Kidney glomerular epithelial cell (primary cell): ENCODE measurements around the gene SCYGR6.
A peak's percentile ranks its signal among the peaks of the same experiment; 100 is the strongest.
"Not testable (repeated sequence)": the region's sequence is repeated elsewhere in the genome, so short reads cannot be mapped to it uniquely, and the experiment has no call there.

Experiments
- DNase-seq: peaks from one replicate; lab custom pipeline; 2025; lab: John Stamatoyannopoulos, UW

Gene SCYGR6, protein sequence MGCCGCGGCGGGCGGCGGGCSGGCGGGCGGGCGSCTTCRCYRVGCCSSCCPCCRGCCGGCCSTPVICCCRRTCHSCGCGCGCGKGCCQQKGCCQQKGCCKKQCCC

DNA sequence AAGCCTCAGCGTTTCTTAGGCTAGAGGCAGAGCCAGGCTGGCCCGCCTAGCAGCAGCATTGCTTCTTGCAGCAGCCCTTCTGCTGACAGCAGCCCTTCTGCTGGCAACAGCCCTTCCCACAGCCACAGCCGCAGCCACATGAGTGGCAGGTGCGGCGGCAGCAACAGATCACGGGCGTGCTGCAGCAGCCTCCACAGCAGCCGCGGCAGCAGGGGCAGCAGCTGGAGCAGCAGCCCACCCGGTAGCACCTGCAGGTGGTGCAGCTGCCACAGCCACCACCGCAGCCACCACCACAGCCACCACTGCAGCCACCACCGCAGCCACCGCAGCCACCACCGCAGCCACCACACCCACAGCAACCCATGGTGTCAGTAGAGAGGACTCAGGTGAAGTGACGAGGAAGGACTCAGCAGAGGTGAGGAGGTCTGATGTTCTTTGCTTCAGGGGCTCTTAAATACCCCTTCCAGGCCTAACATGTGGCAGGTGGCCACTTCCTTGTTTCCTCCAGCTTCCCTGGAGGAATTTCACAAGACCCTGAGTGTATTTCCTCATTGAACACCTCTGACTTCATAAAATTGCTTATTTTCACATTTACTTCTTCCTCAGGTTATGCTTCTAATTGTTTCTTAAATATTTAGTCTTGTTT lies at the start of gene SCYGR6:
Gene SCYGR6, minus strand, starts transcription at position 364 of the 646 bp plus-strand sequence. Its CDS starts 0 bp downstream, at position 364.
- DNase-seq: no peak

DNA sequence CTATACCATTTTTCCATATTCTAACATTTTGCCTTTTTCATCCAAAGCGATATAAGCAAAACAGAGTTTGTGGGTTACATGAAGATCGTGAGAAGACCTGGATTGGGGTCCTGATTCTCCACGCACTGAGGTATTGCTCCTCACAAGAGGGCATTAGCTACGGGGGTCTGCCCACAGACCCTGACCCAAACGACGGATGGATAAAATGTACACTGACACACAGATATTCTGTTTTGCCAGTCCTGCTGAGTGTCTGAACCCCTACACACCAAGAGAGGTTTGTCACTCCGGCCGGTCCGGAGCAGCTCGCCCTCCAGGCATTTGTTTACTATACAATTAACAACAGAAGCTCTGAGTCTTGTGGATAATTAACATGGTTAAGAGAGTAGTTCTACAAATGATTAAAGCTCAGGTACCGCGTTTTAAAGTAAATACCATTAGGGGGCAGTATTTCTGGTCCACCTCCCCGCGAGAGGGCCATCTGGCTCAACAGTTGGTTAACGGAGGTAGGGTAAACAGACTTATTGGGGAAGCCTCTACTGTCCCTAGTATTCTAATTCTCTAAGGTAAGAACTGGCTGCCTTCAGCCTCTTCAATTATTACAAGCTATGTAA lies 49.6 kb upstream of the SCYGR6 start:
- DNase-seq: peak; percentile 31

DNA sequence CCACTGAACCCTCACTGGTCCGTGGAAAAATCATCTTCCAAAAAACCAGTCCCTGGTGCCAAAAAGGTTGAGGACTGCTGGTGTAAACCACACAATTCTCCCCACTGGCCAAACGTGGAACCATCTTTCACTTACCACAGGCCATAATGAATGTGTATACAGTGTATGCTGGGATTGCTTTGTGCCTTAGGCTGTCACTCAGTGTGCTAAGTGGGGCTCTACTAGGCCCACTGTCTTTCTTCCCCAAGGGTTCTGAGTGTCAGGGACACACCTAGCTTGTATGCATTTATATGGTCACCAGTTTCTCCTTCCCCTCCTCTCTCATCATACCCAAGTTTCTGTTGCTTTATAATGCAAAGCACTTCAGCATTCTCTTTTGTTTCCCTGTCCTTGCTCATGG lies 48.4 kb upstream of the SCYGR6 start:
- DNase-seq: no peak

DNA sequence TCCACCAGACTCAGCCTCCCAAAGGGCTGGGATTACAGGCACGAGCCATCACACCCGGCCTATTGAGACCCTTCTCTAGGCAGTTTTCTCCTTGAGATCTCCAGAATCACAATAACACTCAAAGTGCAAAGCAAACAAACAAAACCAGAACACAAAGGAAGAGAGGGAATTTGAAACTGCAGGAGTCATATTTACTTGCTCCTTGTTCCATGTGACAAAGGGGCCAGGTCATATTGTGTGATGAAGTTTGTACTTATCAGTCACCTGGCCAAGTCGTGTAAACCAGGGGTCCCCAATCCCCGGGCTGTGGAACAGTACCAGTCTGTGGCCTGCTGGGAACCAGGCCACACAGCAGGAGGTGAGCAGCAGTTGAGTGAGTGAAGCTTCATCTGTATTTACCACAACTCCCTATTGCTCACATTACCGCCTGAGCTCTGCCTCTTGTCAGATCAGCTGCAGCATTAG lies 47.7 kb upstream of the SCYGR6 start:
- DNase-seq: no peak

DNA sequence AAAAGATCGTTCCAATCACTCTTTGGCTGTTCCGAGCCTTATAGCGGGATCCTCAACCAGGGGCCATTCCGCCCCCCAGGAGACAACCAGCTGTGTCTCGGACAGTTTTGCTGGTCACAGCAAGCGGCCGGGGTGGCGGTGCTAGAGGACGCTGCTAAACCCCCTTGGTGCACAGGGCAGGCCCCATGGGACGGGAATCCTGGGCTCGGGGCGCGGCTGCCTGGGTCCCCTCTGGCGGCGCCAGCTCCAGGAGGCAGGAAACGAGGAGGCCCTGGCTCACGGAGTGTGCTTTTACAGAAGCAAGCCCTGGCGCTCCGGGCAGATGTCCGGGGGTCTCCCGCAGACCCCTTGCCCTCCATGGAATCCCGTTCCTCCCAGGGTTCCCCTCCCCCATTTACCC lies 43.3 kb upstream of the SCYGR6 start:
- no peak for DNase-seq

DNA sequence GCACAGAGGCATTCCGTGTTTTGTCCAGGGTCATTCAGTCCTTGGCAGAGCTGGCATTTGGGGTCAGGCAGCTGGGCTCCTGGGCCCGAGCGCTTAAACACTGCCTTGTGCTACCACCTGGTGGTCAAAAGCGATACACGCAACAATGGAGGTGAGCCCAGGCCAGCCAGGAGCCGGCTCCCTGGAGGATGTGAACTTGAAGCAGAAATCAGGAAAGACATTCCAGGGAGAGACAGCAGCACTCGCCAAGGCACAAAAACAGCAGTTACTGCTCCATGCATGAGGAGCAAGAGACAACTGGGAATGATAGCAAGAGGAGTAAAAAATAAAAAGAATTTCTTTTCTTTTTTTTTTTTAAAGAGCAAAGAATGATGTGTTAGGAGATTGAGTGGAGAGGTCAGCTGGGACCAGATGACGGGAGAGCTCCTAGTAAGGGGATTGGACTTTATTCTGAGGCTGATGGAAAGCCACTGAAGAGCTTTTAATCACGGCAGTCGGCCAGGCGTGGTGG lies 41.9 kb upstream of the SCYGR6 start:
- peak; percentile 74 for DNase-seq

DNA sequence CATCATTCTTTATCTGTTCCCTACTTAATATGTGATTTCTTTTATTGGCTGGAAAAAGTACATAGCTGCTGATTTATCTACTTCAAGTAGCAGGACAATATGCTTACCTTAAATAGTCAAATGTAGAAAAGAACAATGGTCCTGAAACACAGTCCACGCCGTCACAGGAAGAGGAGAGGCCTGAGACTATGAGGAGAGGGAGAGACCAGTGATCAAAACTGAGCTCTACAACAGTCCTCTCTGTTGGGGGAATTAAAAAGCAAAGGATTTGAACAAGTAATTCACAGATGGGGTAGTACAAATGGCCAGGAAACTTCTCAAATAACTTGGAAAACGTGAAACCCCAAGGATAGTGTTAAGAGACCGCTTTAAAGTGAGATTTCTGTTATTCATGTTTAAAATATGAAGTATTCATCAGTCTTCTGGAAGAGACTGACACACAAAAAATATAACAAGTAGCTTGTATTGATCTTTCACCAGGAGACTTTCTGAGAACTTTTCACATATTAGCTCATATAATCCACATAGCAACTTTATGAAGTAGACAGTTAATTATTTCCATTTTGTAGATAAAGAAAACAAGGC lies 41.3 kb upstream of the SCYGR6 start:
- no peak for DNase-seq

DNA sequence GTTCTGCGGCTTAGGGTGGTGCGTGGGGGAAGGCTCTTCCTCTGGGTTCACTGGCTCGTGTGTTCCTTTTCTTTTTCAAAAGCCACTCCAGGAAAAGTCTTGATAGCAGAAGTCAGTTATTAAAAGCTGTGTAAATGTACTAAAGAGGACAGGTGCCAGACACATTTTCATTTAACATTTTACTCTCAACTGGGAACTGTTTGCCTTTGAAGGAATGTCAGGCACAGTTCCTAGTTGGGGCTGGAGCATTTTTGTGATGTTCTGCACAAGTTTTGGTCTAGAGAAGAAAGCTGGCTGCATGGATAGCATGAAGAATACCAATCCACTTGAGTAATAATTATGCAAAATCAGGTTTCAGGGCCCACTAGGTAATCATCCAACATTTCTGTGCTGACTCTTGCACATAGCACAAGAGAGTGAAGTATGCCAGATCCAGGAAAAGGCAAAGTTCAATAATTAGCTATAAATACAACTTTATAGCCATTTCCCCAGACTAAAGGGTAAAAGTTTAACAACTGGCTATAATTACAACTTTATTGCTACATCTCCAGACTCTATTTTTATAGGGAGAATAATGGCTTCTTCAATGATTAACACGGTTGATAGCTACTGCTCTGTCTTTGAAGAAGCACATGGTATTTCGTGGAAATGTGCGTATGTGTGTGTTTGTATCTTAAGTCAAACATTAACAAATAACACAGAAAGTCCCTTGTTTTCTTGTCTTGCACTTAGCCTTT lies 37.4 kb upstream of the SCYGR6 start:
- DNase-seq: peak; percentile 91

DNA sequence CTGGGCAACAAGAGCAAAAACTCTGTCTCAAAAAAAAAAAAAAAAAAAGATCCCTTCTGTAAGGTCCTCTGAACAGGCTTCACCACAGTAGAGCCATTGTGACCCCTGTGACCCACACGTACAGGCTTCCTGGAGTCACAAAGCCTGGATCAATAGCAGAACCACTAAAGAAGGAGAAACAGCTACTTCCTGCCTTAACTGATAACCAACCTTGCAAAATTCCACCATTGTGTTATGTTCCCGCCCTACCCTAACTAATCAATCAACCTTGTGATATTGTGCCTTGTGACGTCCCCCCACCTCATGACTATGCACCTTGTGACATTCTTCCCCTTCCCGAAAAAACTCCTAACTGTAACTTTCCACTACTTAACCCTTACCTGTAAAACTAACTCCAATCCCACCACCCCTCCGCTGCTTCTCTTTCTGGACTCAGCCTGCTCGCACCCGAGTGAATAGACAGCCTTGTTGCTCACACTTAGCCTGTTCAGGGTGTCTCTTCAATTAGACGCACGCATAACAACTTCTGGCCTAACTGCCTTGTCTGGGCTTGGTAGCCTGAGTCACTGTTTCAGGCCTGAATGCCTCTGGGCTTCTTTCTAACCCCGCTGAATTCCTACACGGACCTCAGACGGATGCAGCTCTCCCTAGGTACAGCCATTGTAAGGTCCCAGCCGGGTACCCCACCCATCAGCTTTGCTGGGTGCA lies 35.0 kb upstream of the SCYGR6 start:
- peak; percentile 68 for DNase-seq

DNA sequence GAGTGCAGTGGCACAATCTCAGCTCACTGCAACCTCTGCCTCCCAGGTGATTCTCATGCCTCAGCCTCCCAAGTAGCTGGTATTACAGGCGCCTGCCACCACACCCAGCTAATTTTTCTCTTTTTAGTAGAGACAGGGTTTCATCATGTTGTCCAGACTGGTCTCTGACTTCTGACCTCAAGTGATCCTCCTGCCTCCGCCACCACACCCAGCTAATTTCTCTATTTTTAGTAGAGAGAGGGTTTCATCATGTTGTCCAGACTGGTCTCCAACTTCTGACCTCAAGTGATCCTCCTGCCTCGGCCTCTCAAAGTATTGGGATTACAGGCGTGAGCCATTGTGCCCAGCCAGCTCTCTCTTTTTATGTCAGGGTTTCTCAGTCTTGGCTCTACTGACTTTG lies 31.7 kb upstream of the SCYGR6 start:
- not testable (repeated sequence) for DNase-seq

DNA sequence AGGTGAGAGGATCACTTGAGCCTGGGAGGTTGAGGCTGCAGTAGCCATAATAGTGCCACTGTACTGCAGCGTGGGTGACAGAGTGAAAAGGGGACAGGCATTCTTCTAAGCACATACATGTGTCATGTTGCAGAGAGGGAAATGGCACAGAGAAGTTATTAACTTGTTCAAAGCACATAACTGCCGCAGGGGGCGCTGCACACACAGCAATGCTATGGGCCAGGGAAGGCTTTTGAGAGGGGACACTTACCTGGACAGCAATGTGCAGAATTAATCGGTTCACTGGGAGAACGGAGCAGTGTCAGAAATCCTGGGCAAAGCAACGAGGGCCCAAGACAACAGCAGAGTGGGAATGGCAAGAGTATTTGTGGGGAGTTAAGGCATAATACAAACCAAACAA lies 23.5 kb upstream of the SCYGR6 start:
- no peak for DNase-seq

DNA sequence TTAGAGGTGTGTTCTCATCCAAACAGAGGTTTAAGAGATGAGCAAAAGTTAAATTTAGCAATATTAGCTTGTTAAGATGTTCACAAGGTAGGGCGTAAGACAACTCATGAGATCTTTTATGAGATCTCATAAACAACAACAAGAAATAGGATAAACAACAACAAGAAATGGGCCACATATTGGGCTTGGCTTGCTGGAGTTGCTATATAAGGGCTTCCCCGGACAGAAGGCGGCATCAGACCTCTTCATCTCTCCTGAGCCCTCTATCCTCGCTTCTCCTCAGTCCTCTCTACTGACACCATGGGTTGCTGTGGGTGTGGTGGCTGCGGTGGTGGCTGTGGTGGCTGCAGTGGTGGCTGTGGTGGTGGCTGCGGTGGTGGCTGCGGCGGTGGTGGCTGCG lies 21.0 kb upstream of the SCYGR6 start, which contains the start of gene SCYGR8:
Gene SCYGR8, plus strand, starts transcription at position 301 of the 400 bp plus-strand sequence. Its CDS starts 0 bp downstream, at position 301.
- no peak for DNase-seq

DNA sequence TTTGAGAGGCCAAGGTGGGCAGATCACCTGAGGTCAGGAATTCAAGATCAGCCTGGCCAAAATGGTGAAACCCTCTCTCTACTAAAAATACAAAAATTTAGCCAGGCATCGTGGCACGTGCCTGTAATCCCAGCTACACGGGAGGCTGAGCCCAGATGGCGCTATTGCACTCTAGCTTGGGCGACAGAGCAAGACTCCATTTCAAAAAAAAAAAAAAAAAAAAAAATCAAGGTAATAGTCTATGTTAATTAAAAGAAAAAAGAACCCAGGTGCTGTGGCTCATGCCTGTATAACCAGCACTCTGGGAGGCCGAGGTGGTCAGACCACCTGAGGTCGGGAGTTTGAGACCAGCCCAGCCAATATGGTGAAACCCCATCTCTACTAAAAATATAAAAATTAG lies 16.1 kb upstream of the SCYGR6 start:
- DNase-seq: not testable (repeated sequence)

DNA sequence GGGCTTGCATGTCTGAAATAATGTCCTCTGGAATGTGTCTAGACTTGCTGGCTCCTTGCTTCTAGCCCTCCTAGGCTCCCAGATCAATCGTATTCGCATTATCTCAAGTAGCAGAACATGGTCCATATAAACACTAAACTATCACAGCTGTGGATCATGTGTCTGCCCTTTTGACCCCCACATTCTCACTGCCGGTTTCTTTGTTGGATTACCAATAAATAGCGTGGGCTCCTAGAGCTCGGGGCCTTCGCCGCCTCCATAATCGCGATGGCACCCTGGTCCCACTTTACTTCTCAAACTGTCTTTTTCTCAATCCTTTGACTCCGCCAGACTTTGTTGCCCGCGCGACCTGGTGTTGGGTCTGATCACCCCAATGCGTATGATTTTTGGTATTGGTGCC lies 14.8 kb upstream of the SCYGR6 start:
- no peak for DNase-seq

DNA sequence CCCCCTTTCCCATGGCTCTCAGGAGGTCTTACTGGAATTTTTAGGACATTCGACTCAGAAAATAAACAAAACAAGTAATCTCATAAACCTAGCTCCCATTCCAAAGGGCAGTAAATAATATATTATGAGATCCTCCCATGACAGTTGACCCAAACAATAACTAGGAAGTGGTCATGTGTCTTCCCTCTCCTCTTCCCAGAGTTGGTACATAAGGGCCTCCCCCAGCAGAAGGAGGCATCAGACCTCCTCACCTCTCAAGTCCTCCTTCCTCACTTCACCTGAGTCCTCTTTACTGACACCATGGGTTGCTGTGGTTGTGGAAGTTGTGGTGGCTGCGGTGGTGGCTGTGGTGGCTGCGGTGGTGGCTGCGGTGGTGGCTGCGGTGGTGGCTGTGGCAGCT lies 3.5 kb upstream of the SCYGR6 start, which contains the start of gene SCYGR7:
Gene SCYGR7, plus strand, starts transcription at position 301 of the 400 bp plus-strand sequence. Its CDS starts 0 bp downstream, at position 301.
- DNase-seq: no peak

DNA sequence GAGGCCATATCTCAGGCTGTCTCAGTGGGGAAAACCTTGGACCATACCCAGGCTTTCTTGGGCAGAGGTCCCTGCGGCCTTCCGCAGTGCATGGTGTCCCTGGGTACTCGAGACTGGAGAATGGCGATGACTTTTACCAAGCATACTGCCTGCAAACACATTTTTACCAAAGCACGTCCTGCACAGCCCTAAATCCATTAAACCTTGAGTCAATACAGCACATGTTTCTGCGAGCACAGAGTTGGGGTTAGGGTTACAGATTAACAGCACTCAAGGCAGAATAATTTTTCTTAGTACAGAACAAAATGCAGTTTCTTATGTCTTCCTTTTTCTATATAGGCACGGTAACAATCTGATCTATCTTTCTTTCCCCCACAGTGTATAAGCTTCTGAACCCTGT lies 1.7 kb downstream of the SCYGR6 start:
- not testable (repeated sequence) for DNase-seq

DNA sequence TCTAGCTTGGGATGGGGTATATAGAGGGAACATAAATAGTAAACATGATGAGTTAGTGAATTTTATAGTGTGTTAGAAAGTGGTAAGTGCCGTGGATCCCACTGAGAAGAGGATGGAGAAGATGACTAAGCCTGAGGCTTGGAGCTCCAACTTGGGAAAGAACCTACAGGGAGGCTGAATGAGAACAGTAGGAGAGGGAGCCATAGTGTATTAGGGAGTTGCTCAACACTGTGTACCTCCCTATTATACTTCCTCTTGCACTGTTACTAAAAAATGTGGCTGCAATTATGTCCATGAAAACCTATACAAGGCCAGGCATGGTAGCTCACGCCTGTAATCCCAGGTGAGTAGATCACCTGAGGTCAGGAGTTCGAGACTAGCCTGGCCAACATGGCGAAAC lies 3.9 kb downstream of the SCYGR6 start:
- no peak for DNase-seq

DNA sequence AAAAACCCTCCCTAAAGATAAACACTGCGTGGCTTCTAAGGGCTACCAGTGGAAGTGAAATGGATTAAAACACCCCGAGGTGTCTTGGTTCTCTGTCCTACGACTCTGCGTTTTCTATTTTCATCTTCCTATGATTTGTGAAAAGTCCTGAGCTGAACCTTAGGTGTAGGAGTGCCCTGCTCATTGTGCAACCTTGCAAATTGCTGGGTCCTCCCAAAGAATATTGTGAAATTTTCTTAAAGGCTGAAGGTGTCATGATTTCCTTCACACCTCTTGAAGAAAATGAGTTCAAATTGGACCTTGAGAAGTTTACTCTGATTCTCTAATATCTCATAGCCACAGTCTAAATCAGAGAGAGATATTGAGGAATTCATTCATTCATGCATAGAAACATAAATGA lies 4.9 kb downstream of the SCYGR6 start:
- DNase-seq: no peak

DNA sequence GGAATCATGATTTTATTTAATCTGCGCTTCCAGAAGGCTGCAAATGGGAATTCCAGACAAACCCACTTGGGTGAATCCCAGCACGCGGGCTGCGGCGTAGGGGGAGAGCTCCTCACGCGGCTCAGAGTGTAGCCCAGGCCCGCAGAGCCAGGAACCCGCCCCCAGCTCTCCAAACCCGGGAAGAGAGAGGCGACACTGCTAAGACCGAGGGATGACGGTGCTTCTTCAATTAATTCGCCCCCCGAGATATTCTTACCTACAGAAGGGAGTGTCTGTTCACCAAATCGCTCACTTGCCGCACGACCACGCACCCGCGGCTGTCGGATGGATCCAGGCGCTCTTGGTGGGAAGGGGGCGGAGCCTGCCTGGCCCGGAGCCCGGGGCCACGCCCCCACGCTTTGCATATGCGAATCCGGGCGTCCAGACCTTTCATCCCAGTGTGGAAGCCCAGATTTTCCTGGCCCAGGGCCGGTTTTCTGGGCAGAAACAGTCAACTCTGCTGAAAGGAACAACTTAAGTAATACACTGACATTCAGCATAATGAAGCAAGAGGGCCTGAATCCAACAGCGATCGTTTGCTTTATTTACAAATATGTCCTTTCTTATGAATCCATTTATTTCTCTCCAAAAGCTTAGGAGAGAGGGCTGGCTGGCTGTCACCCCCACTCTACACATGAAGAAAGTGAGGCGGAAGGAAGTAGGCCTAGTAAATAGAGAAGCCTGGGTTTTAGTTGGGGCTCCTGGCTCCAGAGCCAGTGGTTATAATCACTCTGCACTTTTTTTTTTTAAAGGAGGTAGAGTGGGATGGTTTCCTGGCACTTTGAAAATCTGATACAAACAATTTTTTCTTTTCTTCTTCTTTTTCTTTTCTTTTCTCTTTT lies 6.6 kb downstream of the SCYGR6 start, which contains the start of gene SLC19A3:
Gene SLC19A3, minus strand, starts transcription at position 342 of the 881 bp plus-strand sequence. CDS start 15,710 bp downstream, outside the sequence.
- peak; percentile 40 for DNase-seq

DNA sequence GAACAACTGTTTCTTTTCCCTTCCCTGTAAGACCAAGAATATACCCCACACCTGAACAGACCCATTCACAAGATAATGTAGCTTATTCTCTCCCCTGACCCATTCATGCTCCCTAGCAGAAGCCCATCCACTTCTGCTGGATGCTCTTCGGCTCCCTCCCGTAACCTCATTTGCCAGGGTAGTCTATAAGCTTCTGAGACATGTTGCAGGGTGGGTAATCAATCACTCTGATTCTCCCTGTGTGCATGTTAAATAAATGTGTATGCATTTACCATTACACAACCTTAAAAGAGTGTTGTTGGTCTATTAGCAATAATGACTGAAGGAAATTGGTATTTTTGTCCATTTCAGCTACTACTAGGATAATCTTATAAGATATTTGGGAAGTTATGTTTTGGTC lies 8.1 kb downstream of the SCYGR6 start:
- no peak for DNase-seq
